ELR (cell line): ENCODE measurements around the gene KANSL1L.

Experiments used
- DNase-seq: peaks from one replicate; pipeline ENCODE4 v3.0.0-alpha.2; 2015; ENCODE audit warnings: low read depth

KANSL1L gene

DNA sequence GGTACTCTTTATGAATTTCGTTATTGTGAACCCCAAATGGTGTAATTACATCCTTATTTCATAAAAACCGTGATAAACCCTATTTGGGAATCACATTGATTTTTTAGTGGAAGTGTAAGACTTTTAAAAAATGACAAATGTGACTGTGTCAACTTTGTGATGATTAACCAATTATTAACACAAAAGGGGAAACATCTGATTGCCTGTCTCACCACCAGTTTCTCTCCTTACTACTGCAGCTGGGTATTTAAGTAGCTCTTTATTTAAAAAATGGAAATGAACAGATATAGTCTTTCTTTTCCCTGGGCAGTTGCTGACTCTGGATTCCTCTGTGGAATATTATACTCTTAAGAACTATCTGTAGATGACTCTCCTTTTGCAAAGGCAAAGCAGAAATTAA is 180.4 kb downstream of the KANSL1L start:
- DNase-seq: no peak

DNA sequence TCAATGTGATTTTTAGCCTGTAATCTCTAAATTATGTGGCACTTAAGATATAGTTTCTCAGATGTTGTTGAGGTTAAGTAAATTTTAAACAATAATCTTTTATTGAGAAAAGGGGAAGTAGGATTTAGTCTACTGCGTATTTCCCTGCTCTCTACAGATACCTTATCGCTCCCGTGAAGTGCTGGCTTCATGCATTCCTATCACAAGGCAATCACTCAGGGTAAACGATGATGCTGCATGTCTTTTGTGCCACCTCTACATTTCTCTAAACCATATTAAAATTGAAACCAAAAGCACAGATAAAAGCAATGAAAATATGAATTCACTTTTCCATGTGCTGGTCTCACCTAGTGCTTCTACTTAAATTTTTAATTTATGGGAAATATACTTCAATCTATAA is 183.2 kb downstream of the KANSL1L start:
- no peak for DNase-seq

DNA sequence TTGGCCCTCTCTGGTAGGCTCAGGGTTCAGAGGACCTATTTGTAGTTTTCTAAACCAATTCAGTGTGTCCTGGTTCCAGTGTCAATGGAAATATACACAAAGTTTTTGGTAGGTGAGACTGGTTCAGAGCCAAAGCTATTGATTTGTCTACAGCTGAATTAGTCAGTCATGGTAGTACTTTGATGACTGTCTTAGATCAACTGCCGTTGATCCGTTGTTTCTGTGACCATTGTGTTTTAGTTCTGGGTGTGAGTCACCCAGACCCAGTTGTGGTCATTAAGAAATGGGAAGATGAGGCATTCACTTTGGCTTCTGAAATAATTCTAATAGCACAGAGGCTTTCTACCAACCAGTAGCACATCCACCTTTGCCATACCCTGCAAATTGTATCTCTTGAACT is 184.8 kb downstream of the KANSL1L start:
- peak; percentile 58 for DNase-seq

DNA sequence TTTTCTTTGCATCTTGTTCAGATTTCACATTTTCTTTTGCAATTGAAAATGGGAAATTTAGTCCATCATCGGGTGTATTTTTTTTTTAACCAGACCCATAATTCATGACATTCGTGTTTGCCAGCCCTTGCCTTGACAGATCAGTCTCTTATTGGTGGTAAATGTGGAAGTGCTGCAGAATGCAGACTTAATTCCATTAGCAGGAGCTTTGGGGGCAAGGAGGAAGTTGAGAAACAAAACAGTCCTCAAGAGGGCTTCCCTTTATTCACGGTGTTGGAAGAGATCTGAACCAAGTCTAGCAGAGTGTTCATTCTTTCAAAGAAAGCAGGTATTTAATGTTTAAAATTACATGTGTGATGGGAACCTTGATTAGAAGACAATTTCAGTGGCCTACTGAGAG is 185.3 kb downstream of the KANSL1L start:
- DNase-seq: no peak

DNA sequence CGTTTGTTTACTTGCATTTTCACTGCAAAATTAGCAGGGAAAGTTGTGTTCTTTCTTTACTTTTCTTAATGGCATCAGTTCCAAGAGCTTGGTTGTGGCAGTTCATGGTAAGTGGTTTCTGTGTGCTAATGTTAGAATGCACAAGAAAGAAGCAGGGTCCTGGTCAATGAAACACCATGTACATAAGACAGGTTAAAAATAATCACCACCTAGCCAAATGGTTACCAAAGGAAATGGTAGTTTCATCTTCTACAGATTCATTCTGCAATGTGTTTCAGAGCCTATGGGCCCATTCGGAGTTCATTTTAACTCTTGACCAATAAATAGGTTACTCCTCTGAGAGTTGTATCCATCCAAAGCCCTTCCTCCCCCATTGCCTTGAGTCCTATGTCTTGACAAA is 186.9 kb downstream of the KANSL1L start:
- DNase-seq: no peak

DNA sequence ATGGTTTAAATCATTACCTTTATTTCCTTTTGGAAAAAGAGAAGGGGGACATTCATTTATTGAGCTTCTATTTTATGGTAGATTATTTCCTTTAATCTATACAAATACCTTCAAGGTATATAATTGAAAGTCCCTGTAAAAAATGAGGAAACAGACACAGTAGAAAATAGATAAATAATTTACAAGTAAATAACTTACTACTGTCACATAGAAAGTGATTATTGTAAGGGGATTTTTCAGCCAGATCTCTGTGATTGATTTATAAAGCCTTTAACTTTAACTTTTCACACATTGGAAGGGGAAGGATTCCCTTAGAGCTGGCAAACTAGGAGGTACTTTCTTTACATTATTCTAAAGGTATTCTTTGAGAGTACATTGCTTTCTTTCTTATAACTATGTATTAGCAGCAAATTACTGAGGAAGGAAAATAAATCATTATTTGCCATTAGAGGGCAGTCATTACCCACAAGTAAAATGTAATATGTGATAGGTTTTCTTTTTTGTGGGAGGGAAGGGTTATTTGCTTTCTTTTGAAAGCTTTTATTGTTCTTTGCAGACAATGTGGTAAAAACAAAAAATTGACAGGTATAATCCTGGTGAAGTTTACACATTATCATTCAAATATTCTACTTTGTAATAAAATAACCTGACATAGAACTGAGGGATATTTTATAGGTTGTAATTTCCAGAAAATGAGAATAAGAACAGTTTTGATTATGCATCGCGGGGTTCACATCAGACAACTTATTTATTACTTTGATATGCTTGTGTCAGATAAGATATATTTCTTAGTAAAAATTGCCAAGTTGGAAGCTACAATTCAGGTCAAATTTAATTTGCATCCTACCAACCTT is 193.6 kb downstream of the KANSL1L start:
- peak; percentile 55 for DNase-seq

DNA sequence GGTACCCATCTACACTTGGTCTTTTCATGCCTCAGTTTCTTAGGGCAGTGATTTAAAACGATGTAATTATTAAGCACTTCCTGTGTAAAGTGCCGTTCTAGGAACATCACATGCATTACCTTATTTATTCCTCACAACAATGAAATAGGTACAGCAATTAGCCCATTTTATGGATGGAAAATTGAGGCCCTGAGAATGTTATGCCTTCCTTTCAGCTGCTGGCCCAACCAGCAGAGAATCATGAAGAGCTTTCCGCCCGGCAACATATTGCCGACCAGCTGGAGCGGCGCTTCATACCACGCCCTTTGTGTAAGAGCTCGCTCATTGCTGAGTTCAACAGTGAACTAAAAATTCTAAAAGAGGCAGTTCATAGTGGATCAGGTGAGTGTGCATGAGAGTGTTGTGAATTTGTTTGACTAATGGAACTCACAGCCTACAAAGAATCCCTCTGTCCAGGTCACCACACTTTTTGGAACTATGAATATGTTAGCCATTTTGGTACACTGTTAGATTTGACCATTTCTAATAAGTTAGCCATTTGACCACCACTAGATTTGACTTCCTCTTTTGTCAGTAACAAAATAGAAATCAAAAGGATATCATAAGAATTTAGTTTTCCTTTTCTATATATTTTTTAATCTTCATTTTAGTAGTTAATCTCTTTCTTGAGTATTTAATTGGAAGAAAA is 194.4 kb downstream of the KANSL1L start:
- DNase-seq: no peak

DNA sequence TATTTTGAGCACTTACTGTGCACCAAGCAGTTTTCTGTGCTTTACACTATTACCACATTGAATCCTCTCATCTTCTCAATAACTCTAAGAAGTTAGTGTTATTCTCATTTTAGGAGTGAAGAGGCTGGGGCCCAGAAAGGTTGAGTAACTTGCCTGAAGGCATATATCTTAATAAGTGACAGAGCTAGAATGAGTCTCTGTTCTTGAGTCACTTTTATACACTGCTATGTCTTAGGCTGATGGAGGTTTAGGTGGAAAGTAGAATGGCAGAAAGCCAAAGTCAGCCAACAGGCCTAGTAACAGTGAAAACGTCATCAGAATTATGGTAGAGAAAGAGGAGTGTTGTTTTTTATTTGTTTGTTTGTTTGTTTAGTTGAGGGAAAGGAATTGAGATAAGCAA is 196.6 kb downstream of the KANSL1L start:
- DNase-seq: peak; percentile 45

DNA sequence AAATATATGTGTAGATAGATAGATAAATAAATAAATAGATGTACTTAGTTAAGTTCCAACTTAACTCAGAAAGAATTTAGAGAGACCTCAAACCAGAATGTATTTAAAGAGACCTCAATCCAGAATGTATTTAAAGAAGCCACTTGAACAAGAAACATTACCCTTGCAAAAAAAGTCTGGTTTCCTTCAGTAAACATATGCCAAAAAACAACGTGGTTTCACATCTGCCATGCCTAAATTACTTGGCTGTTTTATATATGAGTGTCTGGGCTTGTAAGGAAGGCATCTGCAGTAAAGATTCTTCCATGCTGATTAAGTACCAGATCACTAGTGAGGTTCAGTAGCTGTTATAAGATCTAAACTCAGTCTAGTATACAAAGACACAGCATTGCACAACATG is 197.9 kb downstream of the KANSL1L start:
- DNase-seq: no peak
